ENCODE measurements around the gene ABCD2. TPM values are rescaled to one million over a fixed set of nuclear protein-coding genes. Genes with fewer than 3 reads are reported as not detected.

ABCD2 gene
- total and polyA plus RNA-seq, 4 donors, result under 0.01 to 0.25 (median 0.05) TPM; not detected in 1

DNA sequence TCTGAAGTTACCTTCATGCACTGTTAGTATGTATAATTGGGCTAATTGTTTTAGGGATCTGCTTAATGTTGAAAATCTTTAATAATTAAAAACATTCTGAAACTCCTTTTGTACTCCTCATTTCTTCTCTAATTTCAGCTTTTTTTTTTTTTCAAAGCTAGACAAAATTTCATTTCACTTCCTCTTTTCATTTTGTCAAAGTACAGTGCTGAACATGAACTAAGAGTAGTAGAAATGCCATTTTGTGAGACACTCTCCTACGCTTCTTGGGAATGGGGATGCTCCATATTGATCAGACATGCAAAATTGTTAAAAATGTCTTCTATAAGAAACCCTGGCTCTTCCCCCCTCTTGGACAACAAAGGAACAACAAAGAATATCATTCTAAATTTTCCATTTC is 1.7 kb downstream of the ABCD2 start:
- Histone ChIP-seq H3K9ac (ENCODE audit: low read depth in 1 of 2, low read length in 2 of 2) (no peak overlapping the region), H3K4me1 (ENCODE audit: control insufficient read depth in 4 of 4, insufficient read depth in 4 of 4, low read length in 3 of 4) (peaks cover 0 to 15% (median 13%) of the 10 kb centered on the region in 4 donors), H3K36me3 (ENCODE audit: control insufficient read depth in 4 of 4, insufficient read depth in 3 of 4, low read depth in 1 of 4, low read length in 3 of 4) (no peaks in the 10 kb centered on the region), H3K27me3 (ENCODE audit: control insufficient read depth in 4 of 4, insufficient read depth in 4 of 4, low read length in 3 of 4) (no peaks in the 10 kb centered on the region), H3K9me3 (ENCODE audit: control insufficient read depth in 4 of 4, low read length in 3 of 4) (no peaks in the 10 kb centered on the region), H3K4me3 (ENCODE audit: low read depth in 1 of 3, low read length in 3 of 3) (no peak overlapping the region), H3K27ac (ENCODE audit: low read depth in 1 of 2, low read length in 2 of 2) (no peak overlapping the region)
- no peak for DNase-seq (ENCODE audit: low spot score)
- TF ChIP-seq RXRA (IDR thresholded peaks at IDR 0.05) (no peak), HNF4A (conservative IDR thresholded peaks at IDR 0.05) (no peak), NR2F2 (IDR thresholded peaks at IDR 0.05) (no peak), TAF1 (conservative IDR thresholded peaks at IDR 0.05) (no peak), JUND (IDR thresholded peaks at IDR 0.05) (no peak)
- TF ChIP-seq, protein P1, sequence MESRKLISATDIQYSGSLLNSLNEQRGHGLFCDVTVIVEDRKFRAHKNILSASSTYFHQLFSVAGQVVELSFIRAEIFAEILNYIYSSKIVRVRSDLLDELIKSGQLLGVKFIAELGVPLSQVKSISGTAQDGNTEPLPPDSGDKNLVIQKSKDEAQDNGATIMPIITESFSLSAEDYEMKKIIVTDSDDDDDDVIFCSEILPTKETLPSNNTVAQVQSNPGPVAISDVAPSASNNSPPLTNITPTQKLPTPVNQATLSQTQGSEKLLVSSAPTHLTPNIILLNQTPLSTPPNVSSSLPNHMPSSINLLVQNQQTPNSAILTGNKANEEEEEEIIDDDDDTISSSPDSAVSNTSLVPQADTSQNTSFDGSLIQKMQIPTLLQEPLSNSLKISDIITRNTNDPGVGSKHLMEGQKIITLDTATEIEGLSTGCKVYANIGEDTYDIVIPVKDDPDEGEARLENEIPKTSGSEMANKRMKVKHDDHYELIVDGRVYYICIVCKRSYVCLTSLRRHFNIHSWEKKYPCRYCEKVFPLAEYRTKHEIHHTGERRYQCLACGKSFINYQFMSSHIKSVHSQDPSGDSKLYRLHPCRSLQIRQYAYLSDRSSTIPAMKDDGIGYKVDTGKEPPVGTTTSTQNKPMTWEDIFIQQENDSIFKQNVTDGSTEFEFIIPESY (IDR thresholded peaks at IDR 0.05), result no peak
- TF ChIP-seq, protein P2, sequence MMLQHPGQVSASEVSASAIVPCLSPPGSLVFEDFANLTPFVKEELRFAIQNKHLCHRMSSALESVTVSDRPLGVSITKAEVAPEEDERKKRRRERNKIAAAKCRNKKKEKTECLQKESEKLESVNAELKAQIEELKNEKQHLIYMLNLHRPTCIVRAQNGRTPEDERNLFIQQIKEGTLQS (IDR thresholded peaks at IDR 0.05), result no peak
- 93% methylated on average over 1 of the region's 1 CpG for WGBS

DNA sequence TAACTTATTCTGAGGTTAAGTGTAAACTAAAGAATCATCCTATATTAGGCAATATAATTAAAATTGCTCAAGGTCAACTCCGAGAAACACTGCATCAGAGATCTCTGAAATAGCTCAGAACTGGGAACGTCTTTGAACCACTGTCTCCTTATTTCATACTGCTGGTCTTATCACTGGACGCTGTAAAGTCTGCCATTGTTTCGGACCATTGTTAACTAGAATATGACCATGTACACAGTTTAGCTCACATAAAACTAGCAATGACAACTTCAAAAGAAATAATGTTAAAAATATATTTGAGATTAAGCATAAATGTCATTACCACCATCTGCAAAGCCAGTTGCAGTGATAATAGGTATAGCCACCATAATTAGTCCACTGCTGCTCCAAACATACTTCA is 2.9 kb downstream of the ABCD2 start:
- Histone ChIP-seq H3K9me3 (ENCODE audit: control insufficient read depth in 4 of 4, low read length in 3 of 4) (no peaks in the 10 kb centered on the region), H3K27ac (ENCODE audit: low read depth in 1 of 2, low read length in 2 of 2) (no peak overlapping the region), H3K4me1 (ENCODE audit: control insufficient read depth in 4 of 4, insufficient read depth in 4 of 4, low read length in 3 of 4) (peaks cover 0 to 15% (median 13%) of the 10 kb centered on the region in 4 donors), H3K4me3 (ENCODE audit: low read depth in 1 of 3, low read length in 3 of 3) (no peak overlapping the region), H3K27me3 (ENCODE audit: control insufficient read depth in 4 of 4, insufficient read depth in 4 of 4, low read length in 3 of 4) (no peaks in the 10 kb centered on the region), H3K9ac (ENCODE audit: low read depth in 1 of 2, low read length in 2 of 2) (no peak overlapping the region), H3K36me3 (ENCODE audit: control insufficient read depth in 4 of 4, insufficient read depth in 3 of 4, low read depth in 1 of 4, low read length in 3 of 4) (no peaks in the 10 kb centered on the region)
- DNase-seq (ENCODE audit: low spot score), result no peak
- TF ChIP-seq JUND (IDR thresholded peaks at IDR 0.05) (no peak), RXRA (IDR thresholded peaks at IDR 0.05) (no peak), FOXA1 (IDR thresholded peaks at IDR 0.05) (no peak), EGR1 (IDR thresholded peaks at IDR 0.05; ENCODE audit: low read depth in 2 of 2) (no peak), TAF1 (conservative IDR thresholded peaks at IDR 0.05) (no peak), GABPA (IDR thresholded peaks at IDR 0.05 in 1 of 2, conservative IDR thresholded peaks at IDR 0.05 in 1 of 2) (no peak), HNF4A (conservative IDR thresholded peaks at IDR 0.05) (no peak), FOXA2 (IDR thresholded peaks at IDR 0.05) (no peak), HNF4G (IDR thresholded peaks at IDR 0.05) (no peak), RAD21 (IDR thresholded peaks at IDR 0.05) (no peak), NR2F2 (IDR thresholded peaks at IDR 0.05) (no peak), SP1 (IDR thresholded peaks at IDR 0.05) (no peak), YY1 (IDR thresholded peaks at IDR 0.05) (no peak)
- TF ChIP-seq, protein P3, sequence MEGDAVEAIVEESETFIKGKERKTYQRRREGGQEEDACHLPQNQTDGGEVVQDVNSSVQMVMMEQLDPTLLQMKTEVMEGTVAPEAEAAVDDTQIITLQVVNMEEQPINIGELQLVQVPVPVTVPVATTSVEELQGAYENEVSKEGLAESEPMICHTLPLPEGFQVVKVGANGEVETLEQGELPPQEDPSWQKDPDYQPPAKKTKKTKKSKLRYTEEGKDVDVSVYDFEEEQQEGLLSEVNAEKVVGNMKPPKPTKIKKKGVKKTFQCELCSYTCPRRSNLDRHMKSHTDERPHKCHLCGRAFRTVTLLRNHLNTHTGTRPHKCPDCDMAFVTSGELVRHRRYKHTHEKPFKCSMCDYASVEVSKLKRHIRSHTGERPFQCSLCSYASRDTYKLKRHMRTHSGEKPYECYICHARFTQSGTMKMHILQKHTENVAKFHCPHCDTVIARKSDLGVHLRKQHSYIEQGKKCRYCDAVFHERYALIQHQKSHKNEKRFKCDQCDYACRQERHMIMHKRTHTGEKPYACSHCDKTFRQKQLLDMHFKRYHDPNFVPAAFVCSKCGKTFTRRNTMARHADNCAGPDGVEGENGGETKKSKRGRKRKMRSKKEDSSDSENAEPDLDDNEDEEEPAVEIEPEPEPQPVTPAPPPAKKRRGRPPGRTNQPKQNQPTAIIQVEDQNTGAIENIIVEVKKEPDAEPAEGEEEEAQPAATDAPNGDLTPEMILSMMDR (IDR thresholded peaks at IDR 0.05; ENCODE audit: low read depth, low read length, missing input control), result no peak
- TF ChIP-seq, protein P2 (IDR thresholded peaks at IDR 0.05), result no peak
- TF ChIP-seq, protein P4, sequence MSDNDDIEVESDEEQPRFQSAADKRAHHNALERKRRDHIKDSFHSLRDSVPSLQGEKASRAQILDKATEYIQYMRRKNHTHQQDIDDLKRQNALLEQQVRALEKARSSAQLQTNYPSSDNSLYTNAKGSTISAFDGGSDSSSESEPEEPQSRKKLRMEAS (IDR thresholded peaks at IDR 0.05), result no peak
- TF ChIP-seq, protein P1 (IDR thresholded peaks at IDR 0.05), result no peak
- TF ChIP-seq, protein P5, sequence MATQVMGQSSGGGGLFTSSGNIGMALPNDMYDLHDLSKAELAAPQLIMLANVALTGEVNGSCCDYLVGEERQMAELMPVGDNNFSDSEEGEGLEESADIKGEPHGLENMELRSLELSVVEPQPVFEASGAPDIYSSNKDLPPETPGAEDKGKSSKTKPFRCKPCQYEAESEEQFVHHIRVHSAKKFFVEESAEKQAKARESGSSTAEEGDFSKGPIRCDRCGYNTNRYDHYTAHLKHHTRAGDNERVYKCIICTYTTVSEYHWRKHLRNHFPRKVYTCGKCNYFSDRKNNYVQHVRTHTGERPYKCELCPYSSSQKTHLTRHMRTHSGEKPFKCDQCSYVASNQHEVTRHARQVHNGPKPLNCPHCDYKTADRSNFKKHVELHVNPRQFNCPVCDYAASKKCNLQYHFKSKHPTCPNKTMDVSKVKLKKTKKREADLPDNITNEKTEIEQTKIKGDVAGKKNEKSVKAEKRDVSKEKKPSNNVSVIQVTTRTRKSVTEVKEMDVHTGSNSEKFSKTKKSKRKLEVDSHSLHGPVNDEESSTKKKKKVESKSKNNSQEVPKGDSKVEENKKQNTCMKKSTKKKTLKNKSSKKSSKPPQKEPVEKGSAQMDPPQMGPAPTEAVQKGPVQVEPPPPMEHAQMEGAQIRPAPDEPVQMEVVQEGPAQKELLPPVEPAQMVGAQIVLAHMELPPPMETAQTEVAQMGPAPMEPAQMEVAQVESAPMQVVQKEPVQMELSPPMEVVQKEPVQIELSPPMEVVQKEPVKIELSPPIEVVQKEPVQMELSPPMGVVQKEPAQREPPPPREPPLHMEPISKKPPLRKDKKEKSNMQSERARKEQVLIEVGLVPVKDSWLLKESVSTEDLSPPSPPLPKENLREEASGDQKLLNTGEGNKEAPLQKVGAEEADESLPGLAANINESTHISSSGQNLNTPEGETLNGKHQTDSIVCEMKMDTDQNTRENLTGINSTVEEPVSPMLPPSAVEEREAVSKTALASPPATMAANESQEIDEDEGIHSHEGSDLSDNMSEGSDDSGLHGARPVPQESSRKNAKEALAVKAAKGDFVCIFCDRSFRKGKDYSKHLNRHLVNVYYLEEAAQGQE (IDR thresholded peaks at IDR 0.05), result no peak
- WGBS, result 84% methylated on average over 4 of the region's 4 CpGs

Measured in liver (tissue), 9 donors.